H9 (cell line): Measurements from ENCODE around the gene RALBP1. TPM values are rescaled to one million over a fixed set of nuclear protein-coding genes. Genes with fewer than 3 reads are reported as not detected.

ENCODE experiments used
- DNase-seq: peaks from one replicate; pipeline ENCODE4 v3.0.0-alpha.2; 2017
- H2AFZ ChIP-seq: one replicate; pipeline ENCODE4 v1.6.1; 2013; ENCODE audit warnings: mild to moderate bottlenecking, low read length, control low read depth, moderate library complexity
- H2AK5ac ChIP-seq: 2 replicates; pipeline ENCODE4 v1.6.1; 2013; ENCODE audit warnings: low read length, control low read depth, mixed read lengths; ENCODE audit not compliant: insufficient read length
- H2BK120ac ChIP-seq: one replicate; pipeline ENCODE4 v1.6.1; 2013; ENCODE audit warnings: low read depth, mild to moderate bottlenecking, low read length, control low read depth, inconsistent platforms; ENCODE audit not compliant: poor library complexity, severe bottlenecking
- H2BK12ac ChIP-seq: 2 replicates; pipeline ENCODE4 v1.6.1; 2013; ENCODE audit warnings: low read length, control low read depth, mixed read lengths, low read depth; ENCODE audit not compliant: insufficient read length
- H2BK15ac ChIP-seq: 2 replicates; pipeline ENCODE4 v1.6.1; 2013; ENCODE audit warnings: low read depth, low read length, control low read depth
- H2BK20ac ChIP-seq: one replicate; pipeline ENCODE4 v1.6.1; 2013; ENCODE audit warnings: low read depth, mild to moderate bottlenecking, low read length, control low read depth, inconsistent platforms; ENCODE audit not compliant: poor library complexity, severe bottlenecking
- H2BK5ac ChIP-seq: 2 replicates; pipeline ENCODE4 v1.6.1; 2013; ENCODE audit warnings: low read length, control low read depth, mixed read lengths; ENCODE audit not compliant: insufficient read length
- H3K14ac ChIP-seq: 2 replicates; pipeline ENCODE4 v1.6.1; 2013; ENCODE audit warnings: low read length, control low read depth; ENCODE audit not compliant: insufficient read depth
- H3K18ac ChIP-seq: 2 replicates; pipeline ENCODE4 v1.6.1; 2013; ENCODE audit warnings: low read depth, mild to moderate bottlenecking, mixed read lengths, low read length, control low read depth; ENCODE audit not compliant: insufficient read length
- H3K23ac ChIP-seq: 2 replicates; pipeline ENCODE4 v1.6.1; 2013; ENCODE audit warnings: low read length, control low read depth, mixed read lengths, low read depth; ENCODE audit not compliant: insufficient read length
- H3K23me2 ChIP-seq: 2 replicates; pipeline ENCODE4 v1.6.1; 2013; ENCODE audit warnings: low read depth, mild to moderate bottlenecking, mixed read lengths, low read length, control low read depth; ENCODE audit not compliant: insufficient read length, poor library complexity, severe bottlenecking
- H3K27ac ChIP-seq: 2 replicates; pipeline ENCODE4 v1.5.1; 2013; ENCODE audit warnings: low read length, control low read depth, mixed read lengths, low read depth; ENCODE audit not compliant: insufficient read length
- H3K27me3 ChIP-seq: 2 replicates; pipeline ENCODE4 v1.6.1; 2013; ENCODE audit warnings: low read length, control low read depth, inconsistent platforms; ENCODE audit not compliant: insufficient read depth
- H3K4ac ChIP-seq: 2 replicates; pipeline ENCODE4 v1.6.1; 2013; ENCODE audit warnings: low read depth, mild to moderate bottlenecking, control low read depth, inconsistent platforms, low read length, moderate library complexity
- H3K4me1 ChIP-seq: 2 replicates; pipeline ENCODE4 v1.6.1; 2013; ENCODE audit warnings: low read length, control low read depth, inconsistent platforms; ENCODE audit not compliant: insufficient read depth
- H3K4me2 ChIP-seq: 2 replicates; pipeline ENCODE4 v1.6.1; 2013; ENCODE audit warnings: low read length, control low read depth, mixed read lengths; ENCODE audit not compliant: insufficient read length, insufficient read depth
- H3K56ac ChIP-seq: 2 replicates; pipeline ENCODE4 v1.6.1; 2013; ENCODE audit warnings: low read depth, mild to moderate bottlenecking, mixed read lengths, low read length, control low read depth; ENCODE audit not compliant: insufficient read length
- H3K79me1 ChIP-seq: 2 replicates; pipeline ENCODE4 v1.6.1; 2013; ENCODE audit warnings: low read depth, mild to moderate bottlenecking, moderate library complexity, low read length, control low read depth, inconsistent platforms; ENCODE audit not compliant: insufficient read depth, poor library complexity, severe bottlenecking
- H3K79me2 ChIP-seq: 2 replicates; pipeline ENCODE4 v1.6.1; 2013; ENCODE audit warnings: low read length, control low read depth, inconsistent platforms; ENCODE audit not compliant: insufficient read depth
- H3K9ac ChIP-seq: 2 replicates; pipeline ENCODE4 v1.6.1; 2013; ENCODE audit warnings: low read length, control low read depth, mixed read lengths; ENCODE audit not compliant: insufficient read length; ENCODE audit errors: extremely low read depth
- H3K9me3 ChIP-seq: one replicate; pipeline ENCODE4 v1.6.1; 2013; ENCODE audit warnings: low read depth, low read length, inconsistent platforms; ENCODE audit not compliant: control insufficient read depth
- H3T11ph ChIP-seq: one replicate; pipeline ENCODE4 v1.6.1; 2013; ENCODE audit warnings: mild to moderate bottlenecking, low read length, control low read depth, inconsistent platforms
- H4K20me1 ChIP-seq: one replicate; pipeline ENCODE4 v1.6.1; 2013; ENCODE audit not compliant: control insufficient read depth, insufficient read length, insufficient read depth
- H4K5ac ChIP-seq: 2 replicates; pipeline ENCODE4 v1.6.1; 2013; ENCODE audit warnings: low read depth, mild to moderate bottlenecking, mixed read lengths, low read length, control low read depth; ENCODE audit not compliant: insufficient read length
- H4K8ac ChIP-seq: replicated peaks from 2 replicates; pipeline ENCODE4 v1.6.1; 2013; ENCODE audit warnings: low read length, control low read depth, mixed read lengths, low read depth; ENCODE audit not compliant: insufficient read length
- H4K91ac ChIP-seq: 2 replicates; pipeline ENCODE4 v1.6.1; 2013; ENCODE audit warnings: low read depth, mild to moderate bottlenecking, moderate library complexity, mixed read lengths, low read length, control low read depth; ENCODE audit not compliant: insufficient read length
- H3K27ac Mint-ChIP-seq, 3 experiments: 2 replicates in 2 of 3; 3 replicates in 1 of 3; pipeline ENCODE4 v1.8.0; 2020 to 2021; ENCODE audit warnings: mixed read lengths in 3 of 3, mild to moderate bottlenecking in 1 of 3, moderate library complexity in 1 of 3
- H3K27me3 Mint-ChIP-seq: 2 replicates; pipeline ENCODE4 v1.8.0; 2021; ENCODE audit warnings: low read depth, mild to moderate bottlenecking, moderate library complexity, mixed read lengths
- H3K36me3 Mint-ChIP-seq, 3 experiments: 2 replicates in 2 of 3; 3 replicates in 1 of 3; pipeline ENCODE4 v1.8.0; 2020 to 2021; ENCODE audit warnings: low read depth in 3 of 3, mixed read lengths in 3 of 3; ENCODE audit not compliant: insufficient read depth in 1 of 3
- H3K4me1 Mint-ChIP-seq, 2 experiments: 2 replicates each; pipeline ENCODE4 v1.8.0; 2020; ENCODE audit warnings: mixed read lengths in 2 of 2
- H3K4me3 Mint-ChIP-seq, 2 experiments: 2 replicates in 1 of 2; 3 replicates in 1 of 2; pipeline ENCODE4 v1.8.0; 2020 to 2021; ENCODE audit warnings: mild to moderate bottlenecking in 2 of 2, mixed read lengths in 2 of 2, moderate library complexity in 1 of 2
- H3K9me3 Mint-ChIP-seq, 2 experiments: 2 replicates in 1 of 2; 3 replicates in 1 of 2; pipeline ENCODE4 v1.8.0; 2020; ENCODE audit warnings: mild to moderate bottlenecking in 2 of 2, mixed read lengths in 2 of 2, moderate library complexity in 1 of 2
- WGBS: extraction: QIAGEN DNeasy Blood & Tissue Kit; methylation state at CpG from one replicate; pipeline ENCODE4 v1.1.7; 2013; ENCODE audit warnings: missing lambda C conversion rate, low lambda C conversion rate, mixed read lengths; ENCODE audit not compliant: insufficient read length; ENCODE audit errors: extremely low coverage; 5-methylcytosine and 5-hydroxymethylcytosine counted together
- total RNA-seq: library from RNA; stranded (reverse); gene quantifications from 2 replicates; pipeline ENCODE4 v1.2.1, GENCODE V29; 2021
- TF ChIP-seq, protein P1 (sequence below): fragments of 200-600 bp; sonication (generic); conservative IDR thresholded peaks from 3 replicates; pipeline ENCODE4 v1.8.0; 2021; ENCODE audit warnings: antibody characterized with exemption, mild to moderate bottlenecking

The RALBP1 gene
- total RNA-seq, 1 experiment from 2014 or later: 51.0 TPM

GRCh38 chr18:9488538-9488937, 13.2 kb downstream of the RALBP1 start:
- peaks cover 2% of the 10 kb centered on the region in 2 experiments for H3K4me1 Mint-ChIP-seq
- Histone ChIP-seq H3K18ac (no peak overlapping the region), H3K23ac (no peak overlapping the region), H3K27ac (no peak overlapping the region), H3K4me1 (no peaks in the 10 kb centered on the region), H3T11ph (no peak overlapping the region), H3K14ac (no peak overlapping the region), H3K4me2 (no peak overlapping the region), H2AK5ac (no peak overlapping the region), H3K79me1 (peaks cover 7% of the 10 kb centered on the region), H3K56ac (no peak overlapping the region), H2BK120ac (no peak overlapping the region), H2BK5ac (no peak overlapping the region), H3K4ac (no peak overlapping the region), H4K20me1 (no peaks in the 10 kb centered on the region), H3K9me3 (no peaks in the 10 kb centered on the region), H4K8ac (no peak overlapping the region), H2AFZ (no peak overlapping the region), H2BK12ac (no peak overlapping the region), H4K5ac (no peak overlapping the region), H4K91ac (no peak overlapping the region), H3K79me2 (peaks cover 2% of the 10 kb centered on the region; the same call in 1 of the 2 replicates), H3K9ac (no peak overlapping the region), H3K23me2 (no peaks in the 10 kb centered on the region), H2BK20ac (no peak overlapping the region), H2BK15ac (no peak overlapping the region), H3K27me3 (no peaks in the 10 kb centered on the region)
- TF ChIP-seq, protein P1, sequence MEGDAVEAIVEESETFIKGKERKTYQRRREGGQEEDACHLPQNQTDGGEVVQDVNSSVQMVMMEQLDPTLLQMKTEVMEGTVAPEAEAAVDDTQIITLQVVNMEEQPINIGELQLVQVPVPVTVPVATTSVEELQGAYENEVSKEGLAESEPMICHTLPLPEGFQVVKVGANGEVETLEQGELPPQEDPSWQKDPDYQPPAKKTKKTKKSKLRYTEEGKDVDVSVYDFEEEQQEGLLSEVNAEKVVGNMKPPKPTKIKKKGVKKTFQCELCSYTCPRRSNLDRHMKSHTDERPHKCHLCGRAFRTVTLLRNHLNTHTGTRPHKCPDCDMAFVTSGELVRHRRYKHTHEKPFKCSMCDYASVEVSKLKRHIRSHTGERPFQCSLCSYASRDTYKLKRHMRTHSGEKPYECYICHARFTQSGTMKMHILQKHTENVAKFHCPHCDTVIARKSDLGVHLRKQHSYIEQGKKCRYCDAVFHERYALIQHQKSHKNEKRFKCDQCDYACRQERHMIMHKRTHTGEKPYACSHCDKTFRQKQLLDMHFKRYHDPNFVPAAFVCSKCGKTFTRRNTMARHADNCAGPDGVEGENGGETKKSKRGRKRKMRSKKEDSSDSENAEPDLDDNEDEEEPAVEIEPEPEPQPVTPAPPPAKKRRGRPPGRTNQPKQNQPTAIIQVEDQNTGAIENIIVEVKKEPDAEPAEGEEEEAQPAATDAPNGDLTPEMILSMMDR: no peak
- H3K36me3 Mint-ChIP-seq: peaks cover 16 to 23% (median 20%) of the 10 kb centered on the region in 3 experiments
- H3K27ac Mint-ChIP-seq: no peak overlapping the region
- H3K9me3 Mint-ChIP-seq: peaks cover 16 to 17% of the 10 kb centered on the region in 2 experiments
- no peak for DNase-seq
- WGBS: no CpG with 5 or more reads among the region's 4 CpGs
- H3K27me3 Mint-ChIP-seq: no peaks in the 10 kb centered on the region
- no peak overlapping the region for H3K4me3 Mint-ChIP-seq
